ENCODE measurements around the gene HTR1D.

The HTR1D gene

DNA sequence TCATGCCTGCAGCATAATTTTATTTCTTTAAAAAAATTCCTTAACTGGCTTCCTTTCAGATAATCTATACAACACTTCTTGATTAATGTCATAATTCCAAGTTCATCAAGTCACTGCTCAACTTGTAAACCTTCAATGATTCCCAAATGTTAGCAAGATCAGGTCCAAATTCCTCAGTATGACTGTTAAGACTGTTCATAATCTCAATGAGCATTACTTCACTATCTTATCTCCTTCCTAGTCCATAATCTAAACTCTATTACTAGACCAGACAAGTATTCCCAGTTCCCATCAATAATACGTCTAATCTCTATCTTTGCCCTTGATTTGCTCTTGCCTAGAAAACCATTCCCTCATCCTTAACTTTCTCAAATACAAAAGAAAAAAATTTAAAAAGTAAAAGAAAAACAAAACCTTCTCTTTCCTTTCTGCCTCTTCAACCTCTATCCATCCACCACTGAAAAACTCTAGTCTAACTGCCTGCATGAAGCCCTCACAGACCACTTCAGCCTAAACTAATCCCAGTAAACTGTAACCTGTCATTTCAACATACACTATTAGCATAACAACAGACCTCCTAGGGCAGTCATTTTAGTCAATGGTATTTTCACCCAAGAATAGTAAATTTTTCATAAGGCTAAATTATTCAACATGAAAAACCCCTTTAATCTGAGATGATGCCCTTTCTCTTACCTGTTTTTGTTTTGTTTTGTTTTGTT, 64.2 kb downstream of the HTR1D start:
- no peak overlapping the region for H3K4me3 ChIP-seq (ENCODE audit: low read depth, low read length)
- no peak for DNase-seq (ENCODE audit: low read depth)
- no peak for TF ChIP-seq CTCF (IDR thresholded peaks at IDR 0.05; ENCODE audit: control insufficient read depth, extremely low read depth, insufficient read depth)

GRCh38 chr1:23150742-23151141, 66.6 kb downstream of the HTR1D start:
- H3K4me3 ChIP-seq (ENCODE audit: low read depth, low read length) = no peak overlapping the region
- TF ChIP-seq CTCF (IDR thresholded peaks at IDR 0.05; ENCODE audit: control insufficient read depth, extremely low read depth, insufficient read depth) = no peak
- no peak for DNase-seq (ENCODE audit: low read depth)

DNA sequence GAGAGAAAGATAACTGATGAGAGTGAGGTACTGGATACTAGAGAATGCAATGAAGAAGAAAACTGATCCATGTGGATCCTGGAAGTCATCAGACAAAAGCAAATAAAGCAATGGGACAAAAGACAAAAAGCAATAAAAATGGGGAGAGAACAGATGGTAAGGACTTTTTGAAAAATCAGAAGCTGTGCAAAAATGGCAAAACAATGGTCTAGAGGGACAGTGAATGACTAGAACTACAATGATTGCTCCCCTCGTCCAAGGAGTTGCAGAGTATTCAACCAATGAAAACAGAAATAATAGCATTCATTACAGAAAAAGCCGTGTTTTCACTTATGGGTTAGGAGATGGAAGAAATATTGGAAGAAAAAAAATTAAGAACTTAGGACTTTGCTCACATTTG, 67.2 kb downstream of the HTR1D start:
- H3K4me3 ChIP-seq (ENCODE audit: low read depth, low read length) = no peak overlapping the region
- DNase-seq (ENCODE audit: low read depth) = no peak
- TF ChIP-seq CTCF (IDR thresholded peaks at IDR 0.05; ENCODE audit: control insufficient read depth, extremely low read depth, insufficient read depth) = no peak

DNA sequence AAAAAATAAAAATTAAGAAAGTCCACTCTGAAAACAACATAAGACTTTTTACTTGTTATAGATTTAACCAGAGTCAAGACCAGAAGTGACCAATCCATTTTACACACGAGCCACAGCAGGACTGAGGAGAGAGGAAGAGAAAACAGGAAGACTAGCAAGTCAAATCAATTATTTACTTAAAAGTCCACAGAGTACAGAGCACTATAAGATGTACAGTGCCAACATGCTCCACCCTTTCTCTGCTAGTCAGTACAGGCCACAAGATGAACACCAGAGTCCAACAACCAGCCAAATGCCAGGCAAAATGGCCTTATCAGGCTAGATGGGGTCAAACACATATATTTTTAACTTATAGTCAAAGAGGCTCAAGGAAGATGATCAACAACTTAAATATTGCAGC, 68.2 kb downstream of the HTR1D start:
- DNase-seq (ENCODE audit: low read depth) = peak; percentile 31
- H3K4me3 ChIP-seq (ENCODE audit: low read depth, low read length) = no peak overlapping the region
- no peak for TF ChIP-seq CTCF (IDR thresholded peaks at IDR 0.05; ENCODE audit: control insufficient read depth, extremely low read depth, insufficient read depth)

DNA sequence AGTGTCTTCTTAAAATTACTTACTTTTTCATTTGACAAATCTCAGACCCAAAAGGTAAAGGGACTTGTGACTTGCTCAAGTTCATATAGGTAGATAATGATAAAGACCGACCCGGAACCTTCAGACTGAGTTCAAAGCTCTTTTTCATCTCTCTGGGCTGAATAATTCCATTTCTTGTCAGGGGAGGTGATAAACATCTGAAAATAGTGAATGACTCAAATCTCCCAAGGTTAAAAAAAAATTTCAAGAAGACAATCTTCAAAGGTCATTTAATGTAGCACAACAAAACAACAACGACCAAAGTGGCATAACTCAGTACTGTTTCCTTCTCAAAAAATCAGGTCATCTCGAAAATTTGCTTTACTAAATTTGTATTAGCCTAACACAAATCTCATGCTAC, 69.2 kb downstream of the HTR1D start:
- TF ChIP-seq CTCF (IDR thresholded peaks at IDR 0.05; ENCODE audit: control insufficient read depth, extremely low read depth, insufficient read depth) = no peak
- DNase-seq (ENCODE audit: low read depth) = no peak
- H3K4me3 ChIP-seq (ENCODE audit: low read depth, low read length) = no peak overlapping the region
